Stimulated activated CD8-positive, alpha-beta memory T cell treated with anti-CD3 and anti-CD28 coated beads, Interleukin-15, amount 100 ng/mL, for 4 hours (primary cell): ENCODE results near the gene TCF7L2.
"Not testable (repeated sequence)": the region's sequence is repeated elsewhere in the genome, so short reads cannot be mapped to it uniquely, and the experiment has no call there.

ENCODE experiments used
- DNase-seq, 2 donors: peaks; one replicate each; pipeline ENCODE4 v3.0.0-alpha.2; 2020; ENCODE audit warnings: low read depth in 2 of 2

TCF7L2 gene

DNA sequence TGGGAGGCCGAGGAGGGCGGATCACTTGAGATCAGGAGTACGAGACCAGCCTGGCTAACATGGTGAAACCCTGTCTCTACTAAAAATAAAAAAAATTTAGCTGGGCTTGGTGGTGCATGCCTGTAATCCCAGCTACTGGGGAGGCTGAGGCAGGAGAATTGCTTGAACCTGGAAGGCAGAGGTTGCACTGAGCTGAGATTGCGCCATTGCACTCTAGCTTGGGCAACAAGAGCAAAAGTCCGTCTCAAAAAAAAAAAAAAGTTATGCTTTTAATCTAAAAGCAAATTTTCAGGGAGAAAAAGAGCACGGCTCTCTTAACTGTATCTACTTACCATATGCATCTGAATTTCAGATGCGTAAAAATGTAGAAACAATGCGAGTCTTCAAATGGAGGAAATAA lies 116.1 kb downstream of the TCF7L2 start:
- not testable (repeated sequence) for DNase-seq

DNA sequence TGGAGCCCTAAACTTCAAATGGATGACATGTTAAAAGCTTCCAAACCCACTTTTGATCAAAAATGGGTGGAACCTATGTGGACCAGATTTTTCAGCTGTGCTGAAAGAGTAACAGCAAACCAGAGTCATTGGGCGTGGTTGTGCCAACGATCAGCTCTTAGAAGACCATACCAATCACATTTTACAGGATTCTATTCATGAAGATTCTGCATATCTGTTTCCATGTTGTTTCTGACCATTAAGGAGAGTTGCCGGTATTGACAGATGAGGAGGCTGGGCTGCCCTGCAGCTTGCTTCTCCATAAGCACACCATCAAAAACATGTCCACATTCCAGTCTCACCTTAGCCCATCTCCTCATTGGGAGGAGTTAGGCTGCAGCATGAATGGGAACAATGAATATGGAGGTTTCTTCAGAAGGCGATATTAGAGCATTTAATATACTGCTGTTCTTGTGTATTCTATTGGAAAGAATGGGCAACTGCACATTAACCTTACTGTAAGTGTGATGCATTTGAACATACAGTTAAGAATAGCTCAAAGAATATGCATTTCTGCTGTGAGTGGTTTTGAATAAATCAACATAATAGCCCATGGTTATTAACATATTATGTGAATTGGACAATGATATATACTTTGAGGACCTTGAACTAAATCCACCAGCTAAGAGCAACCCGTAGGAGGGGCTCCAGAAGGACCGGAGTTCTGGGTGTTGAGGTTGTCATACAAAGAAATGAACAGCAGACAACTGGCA lies 116.7 kb downstream of the TCF7L2 start:
- no peak for DNase-seq

DNA sequence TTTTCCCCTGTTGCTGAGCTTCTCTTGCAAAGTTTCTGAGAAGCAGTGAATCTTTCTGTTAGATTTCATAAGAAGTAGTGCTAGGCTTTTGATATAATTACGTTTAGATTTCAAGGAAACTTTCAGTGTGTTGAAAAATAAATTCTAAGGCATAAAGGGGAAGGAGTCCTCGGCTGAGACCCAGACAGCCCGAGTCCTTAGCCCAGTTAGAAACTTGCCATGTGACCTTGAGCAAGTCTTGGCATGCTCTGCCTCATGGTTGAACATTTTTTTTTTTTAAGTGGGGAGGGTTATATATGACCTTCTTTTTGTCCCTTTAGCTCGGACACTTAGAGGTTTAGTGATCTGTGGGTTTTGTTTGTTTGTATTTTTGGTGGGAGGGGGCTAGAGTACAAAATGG lies 117.5 kb downstream of the TCF7L2 start:
- no peak for DNase-seq

DNA sequence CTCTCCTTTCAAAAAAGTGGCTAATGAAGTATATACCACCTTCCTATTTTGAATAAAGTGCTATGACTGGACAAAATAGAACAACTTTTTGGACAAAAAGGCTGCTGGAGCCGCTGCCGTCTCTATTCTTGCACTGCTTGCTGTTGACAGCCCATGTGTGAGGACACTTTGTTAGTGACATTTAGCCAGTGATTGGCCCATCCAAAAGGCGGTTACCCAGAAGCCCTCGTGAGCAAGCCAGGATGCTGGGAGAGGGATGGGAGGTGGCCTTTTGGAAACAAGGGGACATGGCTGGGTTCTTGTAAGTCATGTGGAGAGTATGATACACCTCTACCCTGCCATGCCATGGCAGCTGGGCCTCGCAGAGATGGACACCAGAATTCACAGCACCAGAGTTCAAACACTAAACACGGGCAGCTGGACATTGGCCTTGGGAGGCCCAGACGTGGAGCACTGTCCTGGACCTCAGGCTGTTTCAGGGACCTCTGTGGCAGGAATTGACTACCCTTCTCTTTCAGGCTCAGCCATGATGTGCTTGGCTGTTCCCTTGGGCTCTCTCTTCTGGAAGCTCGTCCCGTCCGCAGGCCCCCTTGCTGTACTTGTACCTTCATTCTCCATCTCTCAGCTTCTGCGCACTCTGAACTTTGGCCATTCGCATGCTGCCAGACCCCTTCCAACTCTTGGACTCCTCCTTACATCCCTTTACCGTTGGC lies 118.3 kb downstream of the TCF7L2 start:
- no peak for DNase-seq

DNA sequence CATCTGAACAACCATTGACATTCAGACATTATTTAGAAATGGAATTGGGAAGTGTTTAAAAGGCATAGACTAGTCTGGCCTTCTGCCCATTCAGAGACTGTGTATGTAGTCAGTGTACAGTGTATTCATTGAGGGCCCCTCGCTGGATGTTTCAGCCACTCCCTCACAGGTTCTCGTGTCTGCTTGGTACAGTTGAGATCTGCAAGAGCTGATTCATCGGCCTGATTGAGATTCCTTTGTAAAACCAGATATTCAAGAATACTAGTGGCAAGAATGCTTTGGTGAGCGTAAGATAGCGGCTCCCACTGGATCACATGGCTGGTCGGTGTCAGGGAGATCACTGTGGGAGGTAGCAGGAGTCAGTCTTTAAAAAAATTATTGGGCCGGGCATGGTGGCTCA lies 119.5 kb downstream of the TCF7L2 start:
- DNase-seq, result no peak

DNA sequence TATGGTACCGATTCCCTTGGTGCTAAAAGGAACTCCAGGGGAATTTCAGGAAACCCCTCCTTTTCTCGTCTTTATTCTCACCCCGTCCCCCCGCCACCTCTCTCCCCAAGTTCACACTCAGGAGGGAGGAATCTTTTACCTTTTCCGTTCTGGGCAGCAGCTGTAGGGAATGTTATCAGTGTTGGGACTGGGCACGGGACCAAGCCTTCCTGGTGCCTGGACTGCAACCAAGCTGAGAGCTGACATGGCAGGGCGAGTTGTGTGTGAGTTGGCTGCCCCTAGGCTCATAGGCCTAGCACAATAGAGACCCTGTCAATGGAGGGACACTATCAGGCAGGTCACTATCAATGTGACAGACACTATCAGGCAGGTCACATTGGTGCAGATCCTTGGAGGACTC lies 121.4 kb downstream of the TCF7L2 start:
- DNase-seq, result no peak

DNA sequence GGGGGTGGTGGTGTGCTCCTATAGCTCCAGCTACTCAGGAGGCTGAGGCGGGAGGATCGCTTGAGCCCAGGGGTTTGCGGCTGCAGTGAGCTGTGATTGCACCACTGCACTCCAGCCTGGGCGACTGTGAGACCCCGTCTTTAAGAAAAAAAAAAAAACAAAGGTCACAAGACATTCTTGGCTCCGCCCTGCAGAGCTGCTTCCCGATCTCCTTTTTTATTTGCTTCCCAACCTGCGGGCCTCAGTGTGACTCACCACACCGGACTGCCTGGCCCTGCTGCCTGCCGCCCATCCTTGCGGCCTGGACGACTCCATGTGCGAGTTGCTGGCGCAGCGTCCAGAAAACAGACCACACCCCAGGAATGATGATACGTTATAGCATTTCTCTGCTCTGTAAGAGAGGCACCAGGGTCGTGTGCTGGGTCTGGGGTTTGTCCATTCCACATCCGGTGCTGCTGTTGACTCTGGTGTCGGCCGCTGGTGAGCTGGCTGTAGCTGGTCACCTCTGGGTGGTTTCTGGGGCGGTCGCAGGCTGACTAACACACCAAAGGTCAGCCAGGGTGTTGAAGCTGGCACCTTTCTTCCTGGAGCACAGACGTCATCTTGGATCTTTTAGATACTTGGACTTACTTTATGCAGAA lies 123.6 kb downstream of the TCF7L2 start:
- no peak for DNase-seq

DNA sequence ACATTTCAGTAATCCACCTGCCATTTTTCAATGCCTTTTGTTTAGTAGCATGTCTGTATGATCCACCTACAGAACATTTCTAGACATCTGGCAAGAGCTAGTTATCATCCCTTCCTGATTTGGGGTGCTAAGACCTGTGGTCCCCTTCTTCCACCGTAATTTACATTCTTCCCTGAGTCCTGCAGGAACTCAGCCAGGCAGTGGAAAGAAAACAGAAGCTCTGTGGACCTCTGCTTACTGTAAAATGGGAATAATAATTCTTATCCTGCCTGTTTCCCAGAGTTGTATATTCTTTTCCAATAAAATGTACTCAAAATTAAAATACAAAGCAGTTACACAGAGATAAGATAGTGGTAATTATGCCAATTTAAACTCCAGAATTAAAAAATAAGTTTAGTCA lies 126.9 kb downstream of the TCF7L2 start:
- DNase-seq, result no peak

DNA sequence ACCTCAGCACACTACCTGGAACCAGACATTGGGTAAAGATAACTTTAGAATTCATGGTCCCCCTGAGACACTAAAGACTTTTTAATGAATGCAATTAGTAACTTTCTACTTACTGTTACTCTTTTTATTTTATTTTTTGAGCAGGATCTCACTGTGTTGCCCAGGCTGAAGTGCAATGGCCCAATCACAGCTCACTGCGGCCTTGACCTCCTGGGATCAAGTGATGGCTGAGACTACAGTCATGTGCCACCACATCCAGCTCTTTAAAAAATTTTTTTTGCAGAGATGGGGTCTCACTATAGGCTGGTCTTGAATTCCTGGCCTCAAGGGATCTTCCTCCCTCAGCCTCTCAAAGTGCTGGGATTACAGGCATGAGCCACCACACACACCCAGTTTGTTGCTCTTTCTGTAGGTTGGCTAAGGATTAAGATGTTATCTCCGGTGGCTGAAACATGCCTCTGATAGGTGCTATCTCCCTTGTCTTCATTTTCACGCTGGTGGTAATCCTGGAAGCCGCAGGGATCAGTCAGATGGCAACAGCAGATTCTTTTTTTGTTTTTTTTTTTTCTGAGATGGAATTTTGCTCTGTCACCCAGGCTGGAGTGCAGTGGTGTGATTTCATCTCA lies 128.3 kb downstream of the TCF7L2 start:
- DNase-seq, result no peak

DNA sequence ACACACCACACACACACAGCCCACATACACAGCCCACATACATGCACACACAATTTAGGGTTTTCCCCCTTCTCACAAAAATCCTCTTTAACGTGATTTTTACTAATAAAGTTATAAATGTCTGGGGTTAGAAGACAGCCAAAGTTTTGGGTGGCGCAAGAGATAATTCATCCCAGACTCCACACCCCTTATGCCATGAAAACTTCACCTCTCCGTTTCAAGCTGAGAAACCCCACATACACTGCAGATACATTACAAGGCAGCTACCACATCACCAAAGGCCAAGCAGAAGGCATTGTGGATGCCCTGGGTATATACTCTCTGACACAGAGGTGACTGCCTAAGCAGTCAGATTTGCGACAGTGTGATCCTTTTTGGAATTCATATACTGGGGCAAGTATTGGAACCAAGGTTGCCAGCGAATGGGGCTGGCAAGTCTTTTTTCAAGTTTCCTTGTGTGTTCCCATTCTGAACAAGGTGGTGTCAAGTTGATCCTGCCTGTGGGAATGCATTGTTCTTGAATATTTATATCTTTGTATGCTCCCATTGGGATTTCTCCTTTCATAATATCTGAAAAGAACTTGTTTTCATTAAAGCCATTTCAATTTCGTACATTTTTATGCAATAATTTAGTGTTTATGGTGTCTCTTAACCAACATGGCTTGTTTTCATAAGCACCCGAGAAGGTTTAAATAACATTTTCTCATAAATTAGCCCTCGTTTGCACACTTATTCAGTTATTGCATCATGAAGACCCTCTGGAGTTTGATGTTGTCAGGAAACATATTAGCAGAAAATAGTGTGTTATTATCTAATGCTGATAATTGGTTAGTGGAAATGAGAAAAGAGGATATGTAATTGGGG lies 130.2 kb downstream of the TCF7L2 start:
- DNase-seq, result no peak

DNA sequence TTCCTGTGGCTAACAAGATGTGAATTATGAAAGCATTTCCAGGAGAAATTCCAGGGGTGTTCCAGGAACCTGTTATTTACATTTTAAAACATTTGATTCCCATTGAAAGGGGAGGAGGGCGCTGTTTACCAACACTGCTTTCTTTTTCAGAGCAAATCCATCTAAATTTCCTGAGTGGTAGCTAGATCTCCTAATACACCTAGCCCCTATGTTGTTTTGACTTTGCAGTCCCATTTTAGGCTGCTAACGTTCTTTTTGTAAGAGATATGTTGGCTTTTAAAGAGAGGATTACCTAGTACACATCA lies 130.8 kb downstream of the TCF7L2 start:
- DNase-seq, result no peak

DNA sequence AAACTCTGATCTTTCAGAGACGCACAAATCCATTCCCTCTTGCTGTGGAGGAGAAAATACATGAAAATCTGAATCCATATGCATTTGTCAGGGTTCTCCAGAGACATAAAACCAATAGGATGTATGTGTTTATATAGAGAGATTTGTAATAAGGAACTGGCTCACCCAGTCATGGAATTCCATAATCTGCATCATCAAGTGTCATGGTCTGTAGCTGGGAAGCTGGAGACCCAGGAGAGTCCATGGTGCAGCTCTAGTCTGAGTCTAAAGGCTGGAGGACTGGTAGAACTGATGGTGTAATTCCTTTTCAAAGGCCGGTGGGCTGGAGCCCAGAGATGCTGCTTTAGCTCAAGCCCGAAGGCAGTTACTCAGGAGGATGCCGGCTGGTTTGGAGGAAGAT lies 134.0 kb downstream of the TCF7L2 start:
- DNase-seq, result no peak

DNA sequence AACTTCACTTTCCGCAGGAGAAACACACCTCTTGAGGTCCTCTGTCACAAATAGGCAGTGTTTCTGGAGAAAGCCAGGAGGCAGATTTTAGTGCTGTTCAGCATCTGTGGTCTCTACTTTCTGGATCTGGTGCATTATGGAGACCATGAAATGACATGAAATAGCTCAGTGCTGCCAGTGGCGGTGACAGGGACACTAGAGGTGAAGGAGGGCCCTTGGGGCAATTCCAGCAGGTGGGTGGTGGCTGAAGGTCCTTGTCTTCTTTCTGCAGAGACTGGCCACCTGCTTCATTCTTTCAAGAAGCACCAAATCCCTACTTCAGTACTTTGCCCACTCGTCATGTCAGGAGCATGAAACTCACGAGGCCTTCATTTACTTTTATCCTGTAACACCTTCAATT lies 135.7 kb downstream of the TCF7L2 start:
- no peak for DNase-seq

DNA sequence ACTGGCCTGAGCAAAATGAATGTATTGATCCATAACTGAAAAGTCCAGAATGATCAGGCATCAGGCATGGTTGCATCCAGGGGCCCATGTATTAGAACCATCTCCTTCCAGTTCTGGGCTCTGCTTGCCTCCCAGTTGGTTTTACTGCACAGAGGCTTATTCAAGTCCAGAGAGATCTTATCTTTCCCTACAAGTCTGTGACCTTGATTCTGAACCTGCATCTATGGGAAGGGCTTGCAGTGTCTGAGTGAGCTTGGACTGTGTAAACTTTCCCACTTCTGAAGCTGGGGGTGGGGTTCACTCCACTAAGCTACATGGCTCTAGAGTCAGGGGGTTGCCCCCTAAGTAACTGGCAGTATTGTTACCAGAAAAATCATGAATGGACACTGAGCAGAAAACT lies 136.2 kb downstream of the TCF7L2 start:
- no peak for DNase-seq

DNA sequence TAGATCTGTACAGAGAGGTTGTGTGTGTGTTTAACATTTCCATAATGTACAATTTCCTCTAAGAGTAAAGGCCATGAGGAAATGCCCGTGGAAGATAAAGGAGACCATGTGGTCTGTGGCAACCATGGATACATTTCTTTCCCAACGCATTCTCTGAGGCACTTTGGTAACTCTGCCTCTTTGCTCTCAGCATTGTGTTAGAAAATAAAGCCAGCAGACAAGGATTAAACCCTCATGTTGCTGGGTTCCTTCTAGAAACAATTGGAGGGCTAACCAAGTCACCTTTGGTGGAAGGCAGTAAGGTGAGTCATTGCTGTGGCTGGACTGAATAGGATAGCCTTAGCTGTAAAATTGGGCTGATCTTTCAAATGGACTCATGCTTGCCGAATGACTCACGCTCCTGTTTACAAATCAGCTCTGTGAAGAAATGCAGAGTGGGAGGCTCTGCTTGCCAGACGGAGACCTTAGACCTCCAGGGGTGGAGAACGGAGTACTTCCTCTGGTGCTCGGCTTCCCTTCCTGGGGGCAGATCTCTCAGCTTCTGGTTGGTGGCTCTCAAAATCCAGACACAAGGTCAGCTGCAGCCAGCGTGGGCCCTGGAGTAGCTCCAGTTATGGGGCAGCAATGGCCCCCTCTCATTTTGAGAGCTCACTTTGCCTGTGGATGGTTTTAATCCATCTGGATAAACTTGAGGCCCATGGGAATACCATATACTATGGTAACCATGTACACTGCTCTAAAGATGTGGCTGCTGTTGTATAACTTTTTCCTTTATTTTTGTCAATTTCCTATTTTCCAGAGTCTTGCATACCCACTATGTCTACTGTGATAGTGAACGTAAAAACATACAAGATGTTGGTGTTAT lies 137.3 kb downstream of the TCF7L2 start:
- no peak for DNase-seq

DNA sequence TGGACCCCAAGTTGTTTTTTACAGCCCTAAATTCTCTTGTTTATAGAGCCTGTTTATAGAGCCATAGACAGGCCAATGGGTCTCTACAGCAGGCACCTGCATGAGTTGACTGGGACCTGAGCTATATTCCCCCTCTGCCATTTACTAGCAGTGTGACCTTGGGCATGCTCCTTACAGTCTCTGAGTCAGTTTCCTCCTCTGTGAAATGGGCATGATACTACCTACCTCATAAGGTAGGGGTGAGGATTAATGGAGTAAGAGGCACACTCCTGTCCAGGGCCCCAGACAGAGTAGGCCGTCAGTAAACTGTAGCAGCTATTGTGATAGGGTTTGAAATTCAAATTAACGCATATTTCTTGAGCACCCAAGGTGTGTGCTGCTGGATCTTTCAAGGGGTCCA lies 138.1 kb downstream of the TCF7L2 start:
- no peak for DNase-seq

DNA sequence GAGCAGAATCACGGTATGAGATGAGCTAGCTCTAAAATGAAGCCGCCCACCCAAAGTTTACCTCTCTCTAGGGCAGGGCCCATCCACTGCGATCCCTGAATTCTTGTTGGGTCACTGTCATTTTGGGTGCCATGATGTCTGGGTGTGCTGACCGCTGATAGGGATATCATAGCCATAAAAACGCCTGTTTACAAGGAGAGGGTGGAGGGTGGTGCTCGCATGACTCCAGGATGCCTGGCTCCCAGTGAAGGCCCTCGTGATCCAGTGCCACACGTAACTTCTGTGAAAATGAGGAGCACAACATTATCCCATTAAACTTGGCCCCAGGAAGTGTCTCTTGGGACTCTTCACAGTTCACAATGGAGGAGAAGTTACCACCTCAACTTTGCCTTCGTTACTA lies 139.5 kb downstream of the TCF7L2 start:
- DNase-seq, result no peak

DNA sequence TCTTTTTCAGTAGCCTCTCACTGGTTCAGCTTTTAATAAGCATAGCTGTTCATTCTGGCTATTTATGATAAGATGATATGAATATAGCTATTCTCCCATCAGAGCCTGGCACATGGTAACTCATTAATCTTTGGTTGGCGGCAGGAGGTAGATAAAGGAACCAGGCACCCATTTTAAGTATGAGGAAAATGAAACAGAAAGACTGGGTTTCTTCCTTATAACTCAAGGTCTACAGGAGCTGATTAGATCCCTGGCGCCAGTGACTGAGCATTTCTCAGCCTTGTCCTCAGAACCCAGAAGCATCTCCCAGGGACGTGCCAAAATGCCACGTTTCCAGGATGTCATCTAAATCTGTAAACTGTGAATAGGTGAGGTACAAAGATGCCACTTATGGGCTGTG lies 141.9 kb downstream of the TCF7L2 start:
- DNase-seq, result no peak

DNA sequence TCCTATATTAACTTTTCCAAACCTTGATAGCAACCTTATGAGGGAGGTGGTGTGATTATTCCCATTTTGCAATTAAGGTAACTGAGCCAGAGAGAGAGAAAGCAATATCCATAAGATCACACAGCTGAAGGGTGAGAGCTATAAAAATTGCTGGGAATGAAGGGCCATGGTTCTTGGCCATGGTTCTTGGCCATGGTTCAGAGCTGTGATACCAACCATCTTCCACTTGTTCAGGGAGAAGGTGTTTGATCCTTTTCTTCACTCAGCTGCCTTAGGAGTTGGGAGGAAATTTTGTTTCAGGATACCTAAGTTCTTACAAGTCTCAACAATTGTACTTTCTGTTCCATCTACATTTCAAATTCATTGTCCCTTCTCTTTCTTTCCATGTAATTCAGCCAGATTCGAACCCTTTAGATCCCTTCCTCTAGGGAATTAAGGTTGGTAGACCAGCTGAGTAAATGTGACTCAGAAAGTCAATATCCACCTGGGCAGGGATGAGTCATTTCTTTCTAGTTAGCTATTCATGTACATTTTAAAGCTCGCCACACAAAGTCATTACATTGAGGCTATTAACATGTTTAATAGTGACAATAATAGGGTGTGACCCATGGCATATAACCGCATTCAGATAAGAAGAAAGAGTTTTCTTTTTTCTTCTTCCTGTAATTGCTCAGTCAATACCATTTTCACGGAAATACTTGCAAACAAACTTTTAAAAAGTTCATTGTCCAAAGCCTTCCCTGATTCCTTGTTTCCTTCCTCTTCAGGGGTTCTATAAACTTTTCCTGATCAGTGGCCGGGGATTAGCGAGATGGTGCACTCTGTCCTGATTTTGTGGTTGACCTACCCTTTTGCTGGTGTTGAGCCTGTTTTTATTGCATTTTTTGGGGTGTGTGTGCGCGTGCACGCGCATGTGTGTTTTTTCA lies 143.4 kb downstream of the TCF7L2 start:
- no peak for DNase-seq

DNA sequence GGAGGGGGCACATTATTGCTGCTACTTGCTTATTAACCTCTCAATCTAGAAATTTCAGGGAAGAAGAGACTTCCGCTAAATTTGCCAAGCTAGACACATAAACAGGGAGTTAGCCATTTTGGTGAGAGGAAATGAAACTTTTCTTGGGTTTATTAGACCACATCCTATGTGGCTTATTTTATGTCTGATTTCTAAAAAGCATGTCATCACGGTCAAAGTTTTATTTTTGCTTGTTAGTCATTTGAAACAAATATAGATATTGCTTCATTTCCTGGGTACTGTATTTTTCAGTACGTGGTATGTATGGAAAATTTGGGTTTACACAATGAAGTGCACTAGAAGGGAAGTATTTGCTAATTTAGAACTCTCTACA lies 144.1 kb downstream of the TCF7L2 start:
- no peak for DNase-seq
